Measurements from ENCODE around the gene USP14.
"Not testable (repeated sequence)": the region's sequence is repeated elsewhere in the genome, so short reads cannot be mapped to it uniquely, and the experiment has no call there.

The USP14 gene

GRCh38 chr18:158128-159036 is at the start of gene USP14:
USP14 (plus strand) TSS chr18:158557; CDS start chr18:158699, 142 bp downstream.
- DNase-seq, result peak; percentile 98

- DNase-seq, result not testable (repeated sequence)
Observed at GRCh38 chr18:108665-109063, 49.7 kb upstream of the USP14 start.

GRCh38 chr18:109130-109921 is 49.0 kb upstream of the USP14 start:
- DNase-seq, result peak; percentile 67

- DNase-seq, result peak; percentile 60
Observed at GRCh38 chr18:109922-110261, 48.5 kb upstream of the USP14 start.

- DNase-seq, result peak; percentile 34
Observed at GRCh38 chr18:110351-111201, 47.8 kb upstream of the USP14 start.

- DNase-seq, result peak; percentile 81
Observed at GRCh38 chr18:111306-112014, 46.9 kb upstream of the USP14 start.

GRCh38 chr18:112015-112733 is 46.2 kb upstream of the USP14 start:
- not testable (repeated sequence) for DNase-seq

GRCh38 chr18:120539-121260 is 37.7 kb upstream of the USP14 start:
- DNase-seq, result not testable (repeated sequence)

GRCh38 chr18:135045-135444 is 23.3 kb upstream of the USP14 start:
- DNase-seq, result no peak

- DNase-seq, result peak; percentile 73
Observed at GRCh38 chr18:136433-136832, 21.9 kb upstream of the USP14 start.

GRCh38 chr18:137327-137726 is 21.0 kb upstream of the USP14 start:
- no peak for DNase-seq

- DNase-seq, result no peak
Observed at GRCh38 chr18:140670-141266, 17.6 kb upstream of the USP14 start.

GRCh38 chr18:142624-143296 is 15.6 kb upstream of the USP14 start:
- DNase-seq, result not testable (repeated sequence)

- DNase-seq, result no peak
Observed at GRCh38 chr18:148841-149240, 9.5 kb upstream of the USP14 start.

- DNase-seq, result no peak
Observed at GRCh38 chr18:154151-154550, 4.2 kb upstream of the USP14 start.

- DNase-seq, result no peak
Observed at GRCh38 chr18:155688-156087, 2.7 kb upstream of the USP14 start.

GRCh38 chr18:156514-157230 is 1.7 kb upstream of the USP14 start:
- DNase-seq, result no peak

- no peak for DNase-seq
Observed at GRCh38 chr18:159037-159652, 788 bp downstream of the USP14 start.

GRCh38 chr18:159933-160332 is 1.6 kb downstream of the USP14 start:
- DNase-seq, result no peak
